H9 (cell line): ENCODE data around the gene NAPEPLD. TPM values are rescaled to one million over a fixed set of nuclear protein-coding genes. Genes with fewer than 3 reads are reported as not detected.
"Not testable (repeated sequence)": the region's sequence is repeated elsewhere in the genome, so short reads cannot be mapped to it uniquely, and the experiment has no call there.

Source experiments
- DNase-seq: peaks from one replicate; pipeline ENCODE4 v3.0.0-alpha.2; 2017
- H2AFZ ChIP-seq: one replicate; pipeline ENCODE4 v1.6.1; 2013; ENCODE audit warnings: mild to moderate bottlenecking, low read length, control low read depth, moderate library complexity
- H2AK5ac ChIP-seq: 2 replicates; pipeline ENCODE4 v1.6.1; 2013; ENCODE audit warnings: low read length, control low read depth, mixed read lengths; ENCODE audit not compliant: insufficient read length
- H2BK120ac ChIP-seq: one replicate; pipeline ENCODE4 v1.6.1; 2013; ENCODE audit warnings: low read depth, mild to moderate bottlenecking, low read length, control low read depth, inconsistent platforms; ENCODE audit not compliant: poor library complexity, severe bottlenecking
- H2BK12ac ChIP-seq: 2 replicates; pipeline ENCODE4 v1.6.1; 2013; ENCODE audit warnings: low read length, control low read depth, mixed read lengths, low read depth; ENCODE audit not compliant: insufficient read length
- H2BK15ac ChIP-seq: 2 replicates; pipeline ENCODE4 v1.6.1; 2013; ENCODE audit warnings: low read depth, low read length, control low read depth
- H2BK20ac ChIP-seq: one replicate; pipeline ENCODE4 v1.6.1; 2013; ENCODE audit warnings: low read depth, mild to moderate bottlenecking, low read length, control low read depth, inconsistent platforms; ENCODE audit not compliant: poor library complexity, severe bottlenecking
- H2BK5ac ChIP-seq: 2 replicates; pipeline ENCODE4 v1.6.1; 2013; ENCODE audit warnings: low read length, control low read depth, mixed read lengths; ENCODE audit not compliant: insufficient read length
- H3K14ac ChIP-seq: 2 replicates; pipeline ENCODE4 v1.6.1; 2013; ENCODE audit warnings: low read length, control low read depth; ENCODE audit not compliant: insufficient read depth
- H3K18ac ChIP-seq: 2 replicates; pipeline ENCODE4 v1.6.1; 2013; ENCODE audit warnings: low read depth, mild to moderate bottlenecking, mixed read lengths, low read length, control low read depth; ENCODE audit not compliant: insufficient read length
- H3K23ac ChIP-seq: 2 replicates; pipeline ENCODE4 v1.6.1; 2013; ENCODE audit warnings: low read length, control low read depth, mixed read lengths, low read depth; ENCODE audit not compliant: insufficient read length
- H3K23me2 ChIP-seq: 2 replicates; pipeline ENCODE4 v1.6.1; 2013; ENCODE audit warnings: low read depth, mild to moderate bottlenecking, mixed read lengths, low read length, control low read depth; ENCODE audit not compliant: insufficient read length, poor library complexity, severe bottlenecking
- H3K27ac ChIP-seq: 2 replicates; pipeline ENCODE4 v1.5.1; 2013; ENCODE audit warnings: low read length, control low read depth, mixed read lengths, low read depth; ENCODE audit not compliant: insufficient read length
- H3K27me3 ChIP-seq: 2 replicates; pipeline ENCODE4 v1.6.1; 2013; ENCODE audit warnings: low read length, control low read depth, inconsistent platforms; ENCODE audit not compliant: insufficient read depth
- H3K4ac ChIP-seq: 2 replicates; pipeline ENCODE4 v1.6.1; 2013; ENCODE audit warnings: low read depth, mild to moderate bottlenecking, control low read depth, inconsistent platforms, low read length, moderate library complexity
- H3K4me1 ChIP-seq: 2 replicates; pipeline ENCODE4 v1.6.1; 2013; ENCODE audit warnings: low read length, control low read depth, inconsistent platforms; ENCODE audit not compliant: insufficient read depth
- H3K4me2 ChIP-seq: 2 replicates; pipeline ENCODE4 v1.6.1; 2013; ENCODE audit warnings: low read length, control low read depth, mixed read lengths; ENCODE audit not compliant: insufficient read length, insufficient read depth
- H3K56ac ChIP-seq: 2 replicates; pipeline ENCODE4 v1.6.1; 2013; ENCODE audit warnings: low read depth, mild to moderate bottlenecking, mixed read lengths, low read length, control low read depth; ENCODE audit not compliant: insufficient read length
- H3K79me1 ChIP-seq: 2 replicates; pipeline ENCODE4 v1.6.1; 2013; ENCODE audit warnings: low read depth, mild to moderate bottlenecking, moderate library complexity, low read length, control low read depth, inconsistent platforms; ENCODE audit not compliant: insufficient read depth, poor library complexity, severe bottlenecking
- H3K79me2 ChIP-seq: 2 replicates; pipeline ENCODE4 v1.6.1; 2013; ENCODE audit warnings: low read length, control low read depth, inconsistent platforms; ENCODE audit not compliant: insufficient read depth
- H3K9ac ChIP-seq: 2 replicates; pipeline ENCODE4 v1.6.1; 2013; ENCODE audit warnings: low read length, control low read depth, mixed read lengths; ENCODE audit not compliant: insufficient read length; ENCODE audit errors: extremely low read depth
- H3K9me3 ChIP-seq: one replicate; pipeline ENCODE4 v1.6.1; 2013; ENCODE audit warnings: low read depth, low read length, inconsistent platforms; ENCODE audit not compliant: control insufficient read depth
- H3T11ph ChIP-seq: one replicate; pipeline ENCODE4 v1.6.1; 2013; ENCODE audit warnings: mild to moderate bottlenecking, low read length, control low read depth, inconsistent platforms
- H4K20me1 ChIP-seq: one replicate; pipeline ENCODE4 v1.6.1; 2013; ENCODE audit not compliant: control insufficient read depth, insufficient read length, insufficient read depth
- H4K5ac ChIP-seq: 2 replicates; pipeline ENCODE4 v1.6.1; 2013; ENCODE audit warnings: low read depth, mild to moderate bottlenecking, mixed read lengths, low read length, control low read depth; ENCODE audit not compliant: insufficient read length
- H4K8ac ChIP-seq: replicated peaks from 2 replicates; pipeline ENCODE4 v1.6.1; 2013; ENCODE audit warnings: low read length, control low read depth, mixed read lengths, low read depth; ENCODE audit not compliant: insufficient read length
- H4K91ac ChIP-seq: 2 replicates; pipeline ENCODE4 v1.6.1; 2013; ENCODE audit warnings: low read depth, mild to moderate bottlenecking, moderate library complexity, mixed read lengths, low read length, control low read depth; ENCODE audit not compliant: insufficient read length
- H3K27ac Mint-ChIP-seq, 3 experiments: 2 replicates in 2 of 3; 3 replicates in 1 of 3; pipeline ENCODE4 v1.8.0; 2020 to 2021; ENCODE audit warnings: mixed read lengths in 3 of 3, mild to moderate bottlenecking in 1 of 3, moderate library complexity in 1 of 3
- H3K27me3 Mint-ChIP-seq: 2 replicates; pipeline ENCODE4 v1.8.0; 2021; ENCODE audit warnings: low read depth, mild to moderate bottlenecking, moderate library complexity, mixed read lengths
- H3K36me3 Mint-ChIP-seq, 3 experiments: 2 replicates in 2 of 3; 3 replicates in 1 of 3; pipeline ENCODE4 v1.8.0; 2020 to 2021; ENCODE audit warnings: low read depth in 3 of 3, mixed read lengths in 3 of 3; ENCODE audit not compliant: insufficient read depth in 1 of 3
- H3K4me1 Mint-ChIP-seq, 2 experiments: 2 replicates each; pipeline ENCODE4 v1.8.0; 2020; ENCODE audit warnings: mixed read lengths in 2 of 2
- H3K4me3 Mint-ChIP-seq, 2 experiments: 2 replicates in 1 of 2; 3 replicates in 1 of 2; pipeline ENCODE4 v1.8.0; 2020 to 2021; ENCODE audit warnings: mild to moderate bottlenecking in 2 of 2, mixed read lengths in 2 of 2, moderate library complexity in 1 of 2
- H3K9me3 Mint-ChIP-seq, 2 experiments: 2 replicates in 1 of 2; 3 replicates in 1 of 2; pipeline ENCODE4 v1.8.0; 2020; ENCODE audit warnings: mild to moderate bottlenecking in 2 of 2, mixed read lengths in 2 of 2, moderate library complexity in 1 of 2
- WGBS: extraction: QIAGEN DNeasy Blood & Tissue Kit; methylation state at CpG from one replicate; pipeline ENCODE4 v1.1.7; 2013; ENCODE audit warnings: missing lambda C conversion rate, low lambda C conversion rate, mixed read lengths; ENCODE audit not compliant: insufficient read length; ENCODE audit errors: extremely low coverage; 5-methylcytosine and 5-hydroxymethylcytosine counted together
- total RNA-seq: library from RNA; stranded (reverse); gene quantifications from 2 replicates; pipeline ENCODE4 v1.2.1, GENCODE V29; 2021
- TF ChIP-seq, protein P1 (sequence below): fragments of 200-600 bp; sonication (generic); conservative IDR thresholded peaks from 3 replicates; pipeline ENCODE4 v1.8.0; 2021; ENCODE audit warnings: antibody characterized with exemption, mild to moderate bottlenecking

NAPEPLD gene
- total RNA-seq, 1 experiment from 2014 or later: 9.3 TPM

DNA sequence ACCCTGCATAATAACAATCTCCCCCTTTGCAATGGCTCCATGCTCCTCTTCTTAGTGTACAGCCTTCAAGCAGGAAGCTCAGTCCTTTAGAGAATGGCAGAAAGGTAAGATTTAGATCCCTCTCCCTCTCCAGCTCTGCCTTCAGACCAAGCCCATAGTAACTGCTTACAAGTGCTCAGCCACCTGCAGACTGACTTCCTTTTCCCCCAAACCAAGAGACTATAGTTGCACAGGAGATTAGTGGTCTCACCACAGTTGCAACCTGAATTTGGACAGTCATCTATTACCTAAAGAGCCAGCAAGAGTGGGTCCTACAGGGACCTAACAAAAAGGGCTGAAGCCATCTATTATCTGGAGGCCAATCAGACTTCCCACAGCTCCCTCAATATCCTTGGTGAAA lies 90.8 kb downstream of the NAPEPLD start:
- Histone ChIP-seq H3K18ac (no peak overlapping the region), H3K23me2 (no peaks in the 10 kb centered on the region), H3K4me2 (no peak overlapping the region), H3K79me1 (no peaks in the 10 kb centered on the region), H2AK5ac (no peak overlapping the region), H3K23ac (no peak overlapping the region), H4K8ac (no peak overlapping the region), H3K14ac (no peak overlapping the region), H2BK20ac (no peak overlapping the region), H4K20me1 (no peaks in the 10 kb centered on the region), H3K4ac (no peak overlapping the region), H2AFZ (no peak overlapping the region), H3K9ac (no peak overlapping the region), H2BK5ac (no peak overlapping the region), H3K27me3 (no peaks in the 10 kb centered on the region), H4K5ac (no peak overlapping the region), H3K56ac (no peak overlapping the region), H3K27ac (no peak overlapping the region), H2BK120ac (no peak overlapping the region), H2BK15ac (no peak overlapping the region), H3K9me3 (no peaks in the 10 kb centered on the region), H4K91ac (no peak overlapping the region), H3K4me1 (no peaks in the 10 kb centered on the region), H3K79me2 (no peaks in the 10 kb centered on the region), H2BK12ac (no peak overlapping the region), H3T11ph (no peak overlapping the region)
- Mint-ChIP-seq H3K9me3 (peaks cover 0 to 6% of the 10 kb centered on the region in 2 experiments; a peak in 2 of 5 replicates), H3K4me1 (peaks cover 4 to 5% of the 10 kb centered on the region in 2 experiments; a peak in 2 of 4 replicates), H3K36me3 (peaks cover 10 to 16% (median 13%) of the 10 kb centered on the region in 3 experiments), H3K27me3 (no peaks in the 10 kb centered on the region), H3K27ac (no peak overlapping the region), H3K4me3 (no peak overlapping the region)
- DNase-seq: no peak
- TF ChIP-seq, protein P1, sequence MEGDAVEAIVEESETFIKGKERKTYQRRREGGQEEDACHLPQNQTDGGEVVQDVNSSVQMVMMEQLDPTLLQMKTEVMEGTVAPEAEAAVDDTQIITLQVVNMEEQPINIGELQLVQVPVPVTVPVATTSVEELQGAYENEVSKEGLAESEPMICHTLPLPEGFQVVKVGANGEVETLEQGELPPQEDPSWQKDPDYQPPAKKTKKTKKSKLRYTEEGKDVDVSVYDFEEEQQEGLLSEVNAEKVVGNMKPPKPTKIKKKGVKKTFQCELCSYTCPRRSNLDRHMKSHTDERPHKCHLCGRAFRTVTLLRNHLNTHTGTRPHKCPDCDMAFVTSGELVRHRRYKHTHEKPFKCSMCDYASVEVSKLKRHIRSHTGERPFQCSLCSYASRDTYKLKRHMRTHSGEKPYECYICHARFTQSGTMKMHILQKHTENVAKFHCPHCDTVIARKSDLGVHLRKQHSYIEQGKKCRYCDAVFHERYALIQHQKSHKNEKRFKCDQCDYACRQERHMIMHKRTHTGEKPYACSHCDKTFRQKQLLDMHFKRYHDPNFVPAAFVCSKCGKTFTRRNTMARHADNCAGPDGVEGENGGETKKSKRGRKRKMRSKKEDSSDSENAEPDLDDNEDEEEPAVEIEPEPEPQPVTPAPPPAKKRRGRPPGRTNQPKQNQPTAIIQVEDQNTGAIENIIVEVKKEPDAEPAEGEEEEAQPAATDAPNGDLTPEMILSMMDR: no peak

DNA sequence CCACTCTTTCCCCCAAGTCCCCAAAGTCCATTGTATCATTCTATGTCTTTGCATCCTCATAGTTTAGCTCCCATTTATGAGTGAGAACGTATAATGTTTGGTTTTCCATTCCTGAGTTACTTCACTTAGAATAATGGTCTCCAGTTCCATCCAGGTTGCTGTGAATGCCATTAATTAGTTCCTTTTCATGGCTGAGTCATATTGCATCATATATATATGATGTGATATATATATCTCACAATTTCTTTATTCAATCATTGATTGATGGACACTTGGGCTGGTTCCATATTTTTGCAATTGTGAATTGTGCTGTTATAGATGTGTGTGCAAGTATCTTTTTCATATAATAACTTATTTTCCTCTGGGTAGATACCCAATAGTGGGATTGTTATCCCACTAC lies 92.9 kb downstream of the NAPEPLD start:
- H3K27me3 ChIP-seq, H4K20me1 ChIP-seq, H3K79me2 ChIP-seq, H3K4me1 Mint-ChIP-seq, DNase-seq, H2BK5ac ChIP-seq, H3T11ph ChIP-seq, H3K27me3 Mint-ChIP-seq, H4K5ac ChIP-seq, H3K23ac ChIP-seq, H3K4ac ChIP-seq, H4K8ac ChIP-seq, H2BK12ac ChIP-seq, H3K9me3 ChIP-seq, H3K4me1 ChIP-seq, H2BK15ac ChIP-seq, H3K14ac ChIP-seq, H3K56ac ChIP-seq, H2AFZ ChIP-seq, H3K18ac ChIP-seq, H3K9ac ChIP-seq, H2AK5ac ChIP-seq, H4K91ac ChIP-seq, H3K27ac Mint-ChIP-seq, H3K23me2 ChIP-seq, H3K4me2 ChIP-seq, H2BK120ac ChIP-seq, H2BK20ac ChIP-seq, H3K79me1 ChIP-seq, H3K4me3 Mint-ChIP-seq, H3K27ac ChIP-seq: not testable (repeated sequence)
- Mint-ChIP-seq H3K36me3 (peaks cover 16 to 28% (median 24%) of the 10 kb centered on the region in 3 experiments), H3K9me3 (peaks cover 3 to 11% of the 10 kb centered on the region in 2 experiments; a peak in 4 of 5 replicates)
- WGBS: no CpG with 5 or more reads among the region's 1 CpG
